GM19328 (cell line): ENCODE results near the gene ZGPAT.
"Not testable (repeated sequence)": the region's sequence is repeated elsewhere in the genome, so short reads cannot be mapped to it uniquely, and the experiment has no call there.

Experiments used
- ATAC-seq: cut with Tn5 transposase; IDR thresholded peaks from one replicate; pipeline ENCODE4 v1.9.1; 2021; ENCODE audit warnings: mild to moderate bottlenecking, moderate library complexity; ENCODE audit not compliant: unreplicated experiment

Gene ZGPAT, protein sequence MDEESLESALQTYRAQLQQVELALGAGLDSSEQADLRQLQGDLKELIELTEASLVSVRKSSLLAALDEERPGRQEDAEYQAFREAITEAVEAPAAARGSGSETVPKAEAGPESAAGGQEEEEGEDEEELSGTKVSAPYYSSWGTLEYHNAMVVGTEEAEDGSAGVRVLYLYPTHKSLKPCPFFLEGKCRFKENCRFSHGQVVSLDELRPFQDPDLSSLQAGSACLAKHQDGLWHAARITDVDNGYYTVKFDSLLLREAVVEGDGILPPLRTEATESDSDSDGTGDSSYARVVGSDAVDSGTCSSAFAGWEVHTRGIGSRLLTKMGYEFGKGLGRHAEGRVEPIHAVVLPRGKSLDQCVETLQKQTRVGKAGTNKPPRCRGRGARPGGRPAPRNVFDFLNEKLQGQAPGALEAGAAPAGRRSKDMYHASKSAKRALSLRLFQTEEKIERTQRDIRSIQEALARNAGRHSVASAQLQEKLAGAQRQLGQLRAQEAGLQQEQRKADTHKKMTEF

DNA sequence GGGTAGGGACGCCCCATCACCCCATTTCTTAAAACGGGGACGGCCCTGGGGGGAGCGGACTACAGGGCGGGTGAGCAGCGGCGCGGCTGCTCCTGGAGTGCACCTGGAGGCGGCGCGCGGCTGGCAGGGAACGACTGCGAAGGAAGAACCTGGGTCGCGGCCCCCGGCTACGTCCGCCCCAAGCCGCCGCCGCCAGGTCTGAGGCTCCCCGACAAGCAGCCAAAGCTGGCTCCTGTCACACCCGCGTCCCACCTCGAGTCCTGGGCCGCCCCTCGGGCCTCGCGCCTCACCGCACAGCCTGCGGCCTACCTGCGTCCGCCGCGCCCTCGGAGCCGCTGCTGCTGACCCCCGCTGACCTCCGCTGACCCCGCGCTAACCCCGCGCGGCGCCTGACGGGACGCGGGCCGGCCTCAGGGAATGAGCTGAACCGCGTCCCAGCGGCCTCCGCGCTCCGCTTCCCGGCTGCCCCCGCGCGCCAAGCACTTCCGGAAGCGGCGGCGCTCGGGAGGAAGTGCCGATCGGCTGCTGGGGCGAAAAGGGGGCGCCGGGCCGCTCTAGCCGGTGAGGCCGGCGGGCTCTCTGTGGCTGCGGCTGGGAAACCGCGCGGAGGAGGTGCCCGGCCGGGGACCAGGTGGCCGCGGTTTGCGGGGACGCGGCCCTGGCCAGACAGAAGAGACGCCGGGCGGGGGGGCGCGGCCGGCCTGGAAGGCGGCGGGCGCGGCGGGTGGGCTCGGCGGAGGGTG is at the start of gene ZGPAT, which contains the start of gene ARFRP1:
ZGPAT (plus strand) TSS at position 482 of the 743 bp plus-strand sequence. CDS start 542 bp downstream, outside the sequence.
ARFRP1 (minus strand) TSS at position 419 of the 743 bp plus-strand sequence. CDS start 885 bp downstream, outside the sequence.
- peak; percentile 68 for ATAC-seq

DNA sequence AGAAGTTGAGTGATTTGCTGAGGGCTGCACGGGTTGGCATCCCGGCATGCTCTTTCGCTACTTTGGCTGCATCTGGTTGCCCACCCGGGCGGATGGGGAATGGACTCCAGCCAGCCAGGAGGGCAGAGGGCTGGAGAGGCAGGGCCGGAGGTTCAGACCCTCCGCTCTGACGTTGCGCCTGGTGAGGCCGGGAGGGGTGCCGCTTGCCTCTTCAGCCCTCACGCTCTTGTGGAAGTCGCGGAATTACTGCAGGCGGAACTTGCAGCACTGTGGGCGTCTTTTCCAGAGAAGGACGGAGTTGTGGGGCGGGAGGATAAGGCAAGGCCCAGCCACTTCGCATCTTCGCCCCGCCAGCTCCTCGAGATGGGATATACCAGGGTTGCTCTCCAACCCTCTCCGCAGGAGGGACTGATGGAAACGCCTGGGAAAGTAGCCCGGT is 49.1 kb upstream of the ZGPAT start:
- ATAC-seq, result peak; percentile 11

DNA sequence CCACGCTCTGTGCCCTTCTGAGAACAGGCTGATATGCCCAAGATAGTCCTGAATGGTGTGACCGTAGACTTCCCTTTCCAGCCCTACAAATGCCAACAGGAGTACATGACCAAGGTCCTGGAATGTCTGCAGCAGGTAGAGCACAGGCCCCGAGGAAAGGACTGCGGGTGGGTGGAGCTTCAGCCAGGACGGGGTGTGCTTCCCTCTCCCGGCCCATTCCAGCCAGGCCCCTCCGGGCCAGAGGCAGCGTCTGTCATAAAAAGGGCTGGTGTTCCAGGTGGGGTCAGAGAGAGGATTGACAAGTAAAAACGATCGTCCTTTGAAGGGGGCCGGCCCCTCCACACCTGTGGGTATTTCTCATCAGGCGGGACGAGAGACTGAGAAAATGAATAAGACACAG is 48.5 kb upstream of the ZGPAT start:
- ATAC-seq, result no peak

DNA sequence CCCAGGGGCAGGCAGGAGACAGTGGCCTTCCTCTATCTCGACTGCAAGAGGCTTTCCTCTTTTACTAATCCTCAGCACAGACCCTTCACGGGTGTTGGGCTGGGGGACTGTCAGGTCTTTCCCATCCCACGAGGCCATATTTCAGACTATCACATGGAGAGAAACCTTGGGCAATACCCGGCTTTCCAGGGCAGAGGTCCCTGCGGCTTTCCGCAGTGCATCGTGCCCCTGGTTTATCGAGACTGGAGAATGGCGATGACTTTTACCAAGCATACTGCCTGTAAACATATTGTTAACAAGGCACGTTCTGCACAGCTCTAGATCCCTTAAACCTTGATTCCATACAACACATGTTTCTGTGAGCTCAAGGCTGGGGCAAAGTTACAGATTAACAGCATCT is 47.7 kb upstream of the ZGPAT start:
- ATAC-seq, result not testable (repeated sequence)

DNA sequence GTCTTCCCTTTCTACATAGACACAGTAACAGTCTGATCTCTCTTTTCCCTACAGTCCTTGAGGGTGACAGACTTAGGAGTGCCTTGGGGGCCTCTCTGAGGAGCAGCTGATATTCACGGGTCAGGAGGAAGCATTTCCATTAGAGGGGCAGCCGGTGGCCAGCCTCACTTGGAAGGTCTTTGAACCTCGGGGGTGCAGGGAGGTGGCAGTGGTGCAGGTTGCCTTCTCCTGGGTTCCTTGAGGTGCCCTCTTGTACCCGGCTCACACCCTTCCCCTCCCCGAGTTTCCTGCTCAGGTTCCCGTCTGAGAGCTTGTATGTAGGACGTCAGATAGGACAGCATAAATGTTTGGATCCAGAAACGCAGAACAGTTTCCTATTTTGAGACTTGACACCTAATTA is 47.2 kb upstream of the ZGPAT start:
- ATAC-seq, result no peak

DNA sequence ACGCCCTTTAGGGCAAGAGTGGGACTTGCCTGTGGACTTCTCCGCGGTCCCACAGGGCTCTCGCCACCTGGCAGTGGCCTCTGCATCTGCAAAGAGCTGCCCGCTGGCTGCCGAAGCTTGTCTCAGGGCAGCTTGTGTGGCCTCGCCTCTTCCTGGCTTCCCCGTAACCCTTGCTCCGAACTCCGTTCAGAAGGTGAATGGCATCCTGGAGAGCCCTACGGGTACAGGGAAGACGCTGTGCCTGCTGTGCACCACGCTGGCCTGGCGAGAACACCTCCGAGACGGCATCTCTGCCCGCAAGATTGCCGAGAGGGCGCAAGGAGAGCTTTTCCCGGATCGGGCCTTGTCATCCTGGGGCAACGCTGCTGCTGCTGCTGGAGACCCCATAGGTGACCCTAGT is 46.7 kb upstream of the ZGPAT start:
- no peak for ATAC-seq

DNA sequence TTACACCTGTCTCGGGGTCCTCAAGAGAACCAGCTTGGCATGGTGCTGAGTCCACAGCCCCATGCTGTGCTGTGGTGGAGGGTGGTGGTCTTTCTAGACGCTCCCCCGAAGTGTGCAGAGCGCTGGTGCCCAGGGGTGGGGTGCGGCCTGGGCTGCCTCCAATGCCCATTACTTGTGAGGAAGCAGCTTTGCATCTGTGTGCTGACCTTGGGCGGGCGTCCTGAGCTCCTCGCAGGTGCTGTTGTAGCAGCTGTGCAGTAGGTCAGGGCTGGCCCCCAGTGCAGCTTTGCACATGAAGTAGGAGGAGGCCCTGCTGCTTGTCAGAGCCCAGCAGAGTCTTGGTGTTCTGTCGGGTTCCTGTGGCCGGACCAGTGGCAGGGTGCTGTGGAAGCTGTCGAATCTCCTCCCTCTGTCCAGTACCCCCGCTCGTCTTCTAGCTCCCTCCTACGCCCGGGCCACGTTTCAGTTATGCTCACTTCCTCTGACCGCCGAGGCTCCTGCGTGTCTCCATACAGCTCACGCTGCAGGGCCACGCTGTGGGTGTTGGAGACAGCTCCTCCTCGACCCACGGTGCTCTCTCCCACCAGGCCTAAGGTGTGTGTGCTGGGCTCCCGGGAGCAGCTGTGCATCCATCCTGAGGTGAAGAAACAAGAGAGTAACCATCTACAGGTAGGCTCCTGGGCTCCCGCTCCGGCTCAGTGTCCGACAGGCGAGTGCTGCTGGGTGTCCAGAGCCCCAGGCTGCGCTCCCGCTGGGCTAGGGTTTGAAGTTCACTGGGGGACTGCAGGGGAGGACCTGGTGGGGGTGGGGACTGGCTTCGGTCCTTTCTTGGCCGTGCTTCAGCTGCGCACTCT is 45.7 kb upstream of the ZGPAT start:
- no peak for ATAC-seq

DNA sequence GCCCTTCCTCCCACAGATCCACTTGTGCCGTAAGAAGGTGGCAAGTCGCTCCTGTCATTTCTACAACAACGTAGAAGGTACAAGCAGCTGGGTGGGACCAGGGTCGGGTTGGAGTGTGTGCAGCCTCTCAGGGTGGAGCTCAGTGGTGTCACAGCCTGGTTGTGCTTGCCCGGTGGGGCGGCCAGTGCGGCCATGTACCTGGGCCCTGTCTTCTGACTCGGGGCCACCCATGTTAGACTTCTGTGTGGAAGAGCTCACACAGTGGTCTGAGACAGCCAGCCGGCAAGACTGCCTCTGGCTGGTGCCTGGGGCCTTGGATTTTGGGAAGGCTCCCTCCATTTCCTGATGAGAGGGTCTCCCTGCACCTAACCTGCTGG is 45.0 kb upstream of the ZGPAT start:
- no peak for ATAC-seq

DNA sequence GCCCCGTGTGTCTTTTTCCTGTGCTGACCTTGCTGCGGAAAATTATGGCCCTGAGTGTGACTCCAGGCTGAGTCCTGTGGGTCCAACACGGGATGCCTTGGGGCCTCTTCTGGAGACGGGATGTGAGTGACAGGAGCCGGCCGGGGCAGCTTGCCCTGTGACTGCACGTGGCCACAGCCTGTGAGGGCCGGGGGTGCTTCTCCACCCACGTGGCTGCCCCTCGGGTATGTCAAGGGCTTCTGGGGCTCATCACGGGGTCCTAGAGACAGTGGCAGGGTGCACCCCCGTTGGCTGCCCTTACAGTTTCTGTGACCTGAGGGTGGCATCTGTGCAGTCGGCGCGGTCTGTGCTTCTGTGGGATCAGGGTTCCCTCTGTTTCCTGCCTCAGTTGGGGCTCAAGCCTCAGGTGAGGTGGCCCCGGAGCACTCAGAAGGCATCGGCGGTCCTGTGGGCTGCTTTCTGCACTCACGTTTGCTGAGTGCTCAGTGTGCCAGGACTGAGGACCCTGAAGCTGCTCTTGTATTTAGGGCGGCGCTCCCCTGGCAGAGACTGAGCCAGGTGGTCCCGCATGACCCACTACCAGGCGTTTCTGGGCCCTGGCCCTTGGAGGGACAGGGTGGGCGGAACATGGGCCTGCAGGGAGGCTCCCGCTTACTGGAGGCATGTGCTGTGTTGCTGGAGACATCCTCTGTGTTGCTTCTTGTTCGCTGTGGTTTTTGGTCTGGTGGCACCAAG is 44.3 kb upstream of the ZGPAT start:
- ATAC-seq, result no peak

DNA sequence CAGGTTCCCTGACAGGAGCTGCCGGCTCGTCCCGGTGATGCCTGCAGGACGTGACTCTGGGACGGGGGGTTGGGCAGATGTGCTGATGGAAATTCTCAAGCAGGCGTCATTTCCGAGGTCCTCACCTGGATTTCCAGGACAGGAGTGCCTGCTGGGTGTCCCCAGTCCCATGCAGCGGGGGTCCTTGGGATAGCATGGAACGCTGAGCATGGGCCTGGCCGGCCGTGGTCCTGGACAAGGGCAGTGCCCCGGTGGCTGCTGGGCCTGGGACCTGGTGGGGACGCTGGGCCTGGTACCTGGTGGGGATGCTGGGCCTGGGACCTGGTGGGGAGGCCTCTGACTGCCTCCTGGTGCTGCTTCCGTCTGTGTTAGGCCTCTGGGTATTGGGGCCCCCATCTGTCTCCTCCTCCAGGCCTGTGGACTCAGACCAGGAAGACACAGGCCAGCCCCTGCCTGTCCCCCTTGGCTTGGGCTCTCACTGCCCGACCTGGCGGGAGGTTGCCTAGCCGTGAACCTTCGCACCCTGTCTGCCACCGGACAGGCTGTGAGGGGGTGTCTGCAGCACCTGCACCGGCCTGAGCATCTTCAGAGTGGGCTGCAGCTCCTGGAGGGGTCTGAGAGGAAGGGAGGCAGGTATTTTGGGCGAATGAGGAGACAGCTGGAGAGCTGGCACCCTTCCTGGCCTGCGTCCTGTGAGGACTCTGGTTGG is 43.5 kb upstream of the ZGPAT start:
- no peak for ATAC-seq

DNA sequence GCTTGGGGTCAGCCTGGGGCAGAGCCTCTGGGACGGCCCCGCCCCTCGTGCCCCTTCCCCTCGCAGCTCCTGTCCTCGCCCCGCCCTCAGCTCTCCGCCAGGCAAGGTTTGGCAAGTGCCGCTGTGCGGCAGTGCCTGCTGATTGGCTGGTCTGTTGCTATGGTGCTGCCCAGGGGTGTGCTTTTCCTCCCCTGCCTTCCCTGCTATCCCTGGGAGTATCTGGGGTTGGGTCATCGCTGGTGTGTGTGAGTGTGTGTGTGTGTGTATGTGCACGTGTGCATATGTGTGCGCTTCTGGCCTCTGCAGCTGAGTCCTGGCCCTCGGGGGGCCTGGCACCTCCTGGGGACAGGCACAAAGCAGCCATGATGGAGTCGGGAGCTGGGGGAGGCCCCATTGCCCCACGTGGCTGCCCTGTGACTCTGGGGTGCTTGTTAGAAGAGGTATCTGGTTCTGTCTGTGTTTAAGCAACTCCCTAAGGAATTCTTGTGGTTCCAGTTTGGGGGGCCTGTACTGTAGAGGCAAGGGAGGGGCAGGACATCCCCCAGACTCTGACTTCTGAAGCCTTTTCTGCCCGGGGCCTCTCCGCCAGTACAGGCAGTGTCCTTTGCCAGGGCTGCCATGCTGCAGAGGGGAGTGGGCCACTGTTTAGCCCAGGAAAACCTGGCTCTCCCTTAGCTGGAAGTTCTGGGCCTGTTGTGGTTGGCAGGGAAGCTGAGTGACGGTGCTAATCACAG is 42.8 kb upstream of the ZGPAT start:
- ATAC-seq, result no peak

DNA sequence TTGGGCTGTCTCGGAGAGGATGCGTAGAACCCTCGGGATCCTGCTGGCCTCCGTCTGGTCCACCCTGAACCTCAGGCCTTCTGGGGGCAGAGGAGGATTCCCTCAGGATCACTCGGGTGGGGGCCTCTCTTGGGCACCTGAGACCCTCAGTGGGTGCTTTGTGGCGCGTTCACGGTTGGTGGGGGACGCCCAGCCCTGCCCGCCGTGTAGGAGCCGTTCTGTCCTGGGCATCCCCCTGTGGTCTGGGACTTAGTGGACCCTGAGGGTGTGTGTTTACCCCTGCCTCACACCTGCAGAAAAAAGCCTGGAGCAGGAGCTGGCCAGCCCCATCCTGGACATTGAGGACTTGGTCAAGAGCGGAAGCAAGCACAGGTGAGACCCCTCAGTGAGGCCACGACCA is 42.1 kb upstream of the ZGPAT start:
- ATAC-seq, result no peak

DNA sequence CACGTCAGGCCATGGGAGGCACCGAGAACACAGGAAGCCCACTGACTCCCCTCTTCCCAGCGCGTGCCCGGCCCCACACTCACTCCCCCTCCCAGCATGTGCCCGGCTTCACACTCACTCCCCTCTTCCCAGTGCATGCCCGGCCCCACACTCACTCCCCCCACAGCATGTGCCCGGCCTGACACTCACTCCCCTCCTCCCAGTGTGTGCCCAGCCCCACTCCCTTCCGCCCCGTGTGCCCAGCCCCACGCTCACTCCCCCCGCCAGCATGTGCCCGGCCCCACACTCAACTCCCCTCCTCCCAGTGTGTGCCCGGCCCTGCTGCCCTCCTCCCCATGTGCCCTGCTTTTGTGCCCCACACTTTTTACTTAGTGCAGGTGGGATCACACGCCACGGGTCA is 40.0 kb upstream of the ZGPAT start:
- no peak for ATAC-seq

DNA sequence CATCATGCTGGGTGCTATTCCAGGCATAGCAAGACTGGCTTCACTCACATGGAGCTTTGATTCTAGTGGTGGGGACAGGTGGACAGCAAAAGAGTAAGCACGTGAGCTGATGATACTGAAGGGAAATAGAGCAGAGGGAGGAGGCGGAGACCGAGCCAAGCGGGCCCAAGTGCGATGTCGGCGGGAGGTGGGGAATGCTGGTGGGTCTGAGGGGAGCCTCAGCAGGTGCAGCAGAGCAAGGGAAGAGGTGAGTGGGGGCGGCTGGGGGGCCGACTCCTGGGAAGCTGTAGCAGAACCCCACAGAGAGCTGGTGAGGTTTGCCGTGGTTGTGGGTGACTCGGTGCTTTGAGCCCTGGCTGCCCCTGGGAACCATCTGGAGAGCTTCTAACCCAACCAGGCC is 39.5 kb upstream of the ZGPAT start:
- ATAC-seq, result no peak

DNA sequence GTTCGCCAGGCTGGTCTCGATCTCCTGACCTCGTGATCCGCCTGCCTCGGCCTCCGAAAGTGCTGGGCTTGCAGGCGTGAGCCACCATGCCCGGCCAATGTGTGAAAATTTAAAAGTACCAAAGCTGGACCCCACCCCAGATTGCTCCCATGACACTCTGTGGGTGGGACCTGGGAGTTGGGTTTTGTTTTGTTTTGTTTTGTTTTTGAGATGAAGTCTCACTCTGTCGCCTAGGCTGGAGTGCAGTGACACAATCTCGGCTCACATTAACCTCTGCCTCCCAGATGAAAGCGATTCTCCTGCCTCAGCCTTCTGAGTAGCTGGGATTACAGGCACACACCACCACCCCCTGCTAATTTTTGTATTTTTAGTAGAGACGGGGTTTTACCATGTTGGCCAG is 36.1 kb upstream of the ZGPAT start:
- ATAC-seq, result not testable (repeated sequence)

DNA sequence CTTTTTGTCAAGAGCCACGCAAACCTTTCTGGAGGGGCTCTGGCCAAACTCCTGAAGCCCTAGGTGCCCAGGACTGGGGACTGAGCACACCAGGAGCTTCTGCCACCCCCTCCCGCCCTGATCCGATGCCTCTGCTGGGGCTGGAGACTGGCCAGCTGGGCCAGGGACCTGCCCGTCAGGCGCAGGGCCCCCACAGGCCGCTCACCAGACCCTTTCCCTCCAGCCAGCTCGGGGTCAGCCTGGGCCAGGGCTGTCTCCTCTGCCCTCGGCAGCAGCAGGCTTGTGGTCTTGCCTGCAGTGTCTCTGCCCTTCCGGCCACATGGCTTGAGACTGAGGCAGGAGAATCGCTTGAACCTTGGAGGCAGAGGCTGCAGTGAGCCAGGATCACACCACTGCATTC is 35.2 kb upstream of the ZGPAT start:
- ATAC-seq, result no peak

DNA sequence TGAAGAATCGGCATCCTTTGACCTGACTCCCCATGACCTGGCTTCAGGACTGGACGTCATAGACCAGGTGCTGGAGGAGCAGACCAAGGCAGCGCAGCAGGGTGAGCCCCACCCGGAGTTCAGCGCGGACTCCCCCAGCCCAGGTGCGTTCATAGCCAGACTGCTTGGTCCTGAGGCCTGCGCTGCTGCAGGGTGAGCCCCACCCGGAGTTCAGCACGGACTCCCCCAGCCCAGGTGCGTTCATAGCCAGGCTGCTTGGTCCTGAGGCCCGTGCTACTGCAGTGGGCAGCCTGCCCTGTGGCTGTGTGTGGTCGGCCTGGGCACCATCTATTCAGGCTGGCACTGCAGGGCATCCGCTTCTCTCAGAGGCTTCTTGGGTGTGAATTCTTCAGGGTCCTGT is 33.9 kb upstream of the ZGPAT start:
- ATAC-seq, result no peak

DNA sequence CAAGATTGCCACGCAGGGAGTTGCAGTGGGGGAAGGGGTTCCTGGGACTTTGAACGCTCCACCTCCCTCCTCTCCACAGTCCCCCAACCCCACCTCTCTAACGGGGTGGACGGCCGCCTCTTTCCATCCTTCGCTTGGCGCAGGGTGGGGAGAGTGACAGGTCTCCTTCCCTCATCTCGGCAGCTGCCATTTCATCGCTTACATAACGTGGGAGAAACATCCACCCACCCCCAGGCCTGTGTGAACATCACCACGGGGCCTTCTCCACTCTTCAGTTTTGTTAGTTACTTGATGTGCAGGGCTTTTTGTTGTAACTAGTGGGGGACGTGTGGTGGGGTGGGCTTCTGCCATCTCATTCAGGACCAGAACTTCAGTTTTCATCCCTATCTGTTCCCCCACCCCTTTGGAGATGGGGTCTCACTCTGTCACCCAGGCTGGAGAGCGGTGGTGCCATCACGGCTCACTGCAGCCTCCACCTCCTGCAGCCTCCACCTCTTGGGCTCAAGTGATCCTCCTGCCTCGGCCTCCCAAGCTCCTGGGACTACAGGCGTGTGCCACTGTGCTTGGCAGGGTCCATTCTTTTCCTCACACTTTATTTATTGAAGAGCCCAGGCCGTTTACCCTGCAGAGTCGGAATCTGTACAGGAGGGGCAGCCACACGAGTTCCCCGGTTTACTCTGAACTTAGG is 32.0 kb upstream of the ZGPAT start:
- no peak for ATAC-seq
